ENCODE measurements around the gene ZNF385C.

Gene ZNF385C

DNA sequence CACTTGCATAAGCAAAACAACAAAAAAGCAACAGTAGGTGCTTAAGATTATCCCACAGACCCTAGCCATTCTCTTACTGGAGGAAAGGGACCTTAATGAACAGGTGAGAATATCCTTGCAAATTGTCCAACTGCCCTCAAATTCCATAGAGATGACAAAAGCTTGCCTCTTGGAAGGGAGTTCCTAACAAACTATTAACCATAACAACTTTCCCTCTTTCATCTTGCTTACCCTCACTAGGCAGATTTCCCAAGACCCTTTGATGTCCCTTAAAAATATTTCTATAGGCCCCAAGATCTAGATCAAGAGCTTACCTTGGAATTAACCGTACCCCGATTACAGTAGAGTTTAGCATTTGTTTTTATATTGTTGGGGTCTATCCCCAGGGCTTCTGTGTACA, 109.9 kb downstream of the ZNF385C start:
- DNase-seq (ENCODE audit: low read depth in 3 of 3): no peak

DNA sequence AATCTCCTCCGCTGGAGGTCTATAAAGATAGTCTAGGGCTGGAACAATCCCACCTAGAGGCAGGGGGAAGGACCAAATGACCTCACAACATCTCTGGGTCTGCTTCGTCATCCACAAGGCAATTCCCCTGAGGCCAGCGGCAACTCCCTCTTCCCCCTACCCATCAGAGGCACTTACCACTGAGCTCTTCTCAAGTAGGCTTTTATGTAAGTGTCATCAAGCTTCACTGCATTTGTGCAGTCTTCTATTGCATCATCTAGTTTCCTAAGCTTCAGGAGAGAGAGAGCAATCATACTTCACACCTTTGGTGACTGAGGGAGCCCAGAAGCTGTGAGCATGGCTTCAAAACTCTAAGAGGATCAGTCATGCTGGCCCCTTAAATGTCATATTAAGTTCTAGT, 110.6 kb downstream of the ZNF385C start:
- DNase-seq (ENCODE audit: low read depth in 3 of 3): no peak

- DNase-seq (ENCODE audit: low read depth in 3 of 3): no peak
Measured at GRCh38 chr17:41986634-41987033, 111.6 kb downstream of the ZNF385C start.

GRCh38 chr17:41985919-41986318, 112.4 kb downstream of the ZNF385C start:
- DNase-seq (ENCODE audit: low read depth in 3 of 3): no peak

GRCh38 chr17:41984454-41984853, 113.8 kb downstream of the ZNF385C start:
- no peak for DNase-seq (ENCODE audit: low read depth in 3 of 3)

DNA sequence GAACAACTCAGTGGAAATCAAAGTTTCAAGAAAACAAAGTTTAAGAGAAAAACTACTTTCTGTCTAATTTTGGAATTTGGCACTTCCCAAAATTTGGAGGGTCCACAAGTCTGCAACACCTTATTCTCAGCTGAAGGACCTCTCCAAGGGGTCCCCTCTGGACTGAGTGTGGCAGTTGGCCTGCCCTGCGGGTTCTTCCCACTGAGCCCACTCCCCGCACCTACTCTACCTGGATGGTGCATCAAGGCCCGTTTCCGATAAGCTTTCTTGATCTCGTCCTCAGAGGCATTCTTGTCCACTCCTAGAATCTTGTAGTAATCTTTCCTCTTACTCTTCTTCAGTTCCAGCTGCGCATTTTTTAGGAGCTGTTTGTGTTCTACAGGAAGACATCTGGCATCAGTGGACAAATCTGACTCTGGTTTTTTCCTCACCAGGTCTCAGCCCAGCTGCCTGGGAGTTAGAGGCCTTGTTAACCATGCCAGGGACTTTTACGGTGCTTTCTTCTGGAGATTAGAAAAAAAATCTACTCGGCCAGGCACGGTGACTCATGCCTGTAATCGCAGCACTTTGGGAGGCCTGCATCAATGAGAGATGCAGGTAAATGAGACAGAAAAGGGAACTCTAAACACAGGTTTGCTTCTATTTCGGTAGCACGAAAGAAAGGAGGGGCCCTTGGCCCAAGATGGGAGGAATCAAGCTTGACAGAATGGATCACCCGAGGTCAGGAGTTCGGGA, 116.1 kb downstream of the ZNF385C start:
- no peak for DNase-seq (ENCODE audit: low read depth in 3 of 3)

DNA sequence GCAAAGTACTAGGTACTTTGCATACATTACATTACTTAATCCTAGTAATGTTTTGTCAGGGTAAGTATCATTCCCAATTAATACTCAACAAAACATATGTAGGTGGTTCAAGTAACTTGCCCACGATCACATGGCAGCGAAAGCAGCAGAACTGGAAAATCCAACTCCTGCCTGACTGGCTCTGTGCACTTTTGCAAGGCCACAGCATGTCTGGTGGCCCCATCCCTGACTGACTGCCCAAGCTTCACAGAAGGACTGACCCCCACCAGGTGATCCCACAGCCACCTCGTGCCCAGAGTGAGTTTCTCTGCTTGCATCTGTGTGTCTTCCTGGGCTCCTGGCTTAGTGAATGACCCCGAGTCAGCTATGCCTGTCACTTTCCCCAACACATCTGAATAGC, 120.3 kb downstream of the ZNF385C start:
- DNase-seq (ENCODE audit: low read depth in 3 of 3): no peak

GRCh38 chr17:41976142-41976768, 122.0 kb downstream of the ZNF385C start:
- no peak for DNase-seq (ENCODE audit: low read depth in 3 of 3)

Measured in stimulated activated CD4-positive, alpha-beta T cell treated with anti-CD3 and anti-CD28 coated beads, TNF-alpha, amount 100 ng/mL, for 24 hours (primary cell).